ENCODE results near the gene BLACAT1. TPM values are rescaled to one million over a fixed set of nuclear protein-coding genes. Genes with fewer than 3 reads are reported as not detected.
A peak's percentile ranks its signal among the peaks of the same experiment; 100 is the strongest.

The BLACAT1 gene
- total RNA-seq (2022) (0.72 and 1.1 TPM in 2 replicates), Bru-seq, nascent RNA (percentile 60 among the genes with signal in this experiment), BruChase-seq, experiment 1, labeled RNA remaining after a 6-hour chase (percentile 34 among the genes with signal in this experiment), BruChase-seq, experiment 2, labeled RNA remaining after a 2-hour chase (percentile 57 among the genes with signal in this experiment)
- long read RNA-seq, partial matches to known transcripts, result 0 of 2 reads
- long read RNA-seq, other reads (novel, unspliced or antisense), result 0 of 2 reads

- Mint-ChIP-seq H3K4me3 (ENCODE audit: unreplicated experiment) (peak within 1 kb of the TSS; percentile 65), H3K4me1 (ENCODE audit: insufficient read depth, unreplicated experiment) (peaks cover 9% of the 10 kb centered on the region), H3K36me3 (ENCODE audit: insufficient read depth, unreplicated experiment) (no peaks in the 10 kb centered on the region), H3K9me3 (ENCODE audit: unreplicated experiment) (no peaks in the 10 kb centered on the region), H3K27ac (ENCODE audit: low read depth, unreplicated experiment) (peak within 1 kb of the TSS; percentile 28), H3K27me3 (ENCODE audit: insufficient read depth, unreplicated experiment) (peaks cover 98% of the 10 kb centered on the region)
- no peak for DNase-seq (ENCODE audit: unreplicated experiment)
- ChIA-PET POLR2A (interaction anchor here (1.2 to 1.4 kb wide), 4 partner anchors 11 to 196 kb away, joined by 3 read pairs; no protein-coding TSS in a partner anchor), CTCF (interaction anchor here (0.6 to 2.7 kb wide), 10 partner anchors 14 to 399 kb away, joined by 3 to 16 read pairs (median 3); no protein-coding TSS in a partner anchor)
- intact Hi-C loops (cut with micrococcal nuclease), result no loop called here
- no peak for TF ChIP-seq CTCF (IDR thresholded peaks at IDR 0.05; ENCODE audit: unreplicated experiment)
- BruUV-seq (replicated peaks), result no TSS peak
Observed at GRCh38 chr1:205455581-205456382, at the start of gene BLACAT1. TSS of gene BLACAT1 (minus strand) at chr1:205456045.

DNA sequence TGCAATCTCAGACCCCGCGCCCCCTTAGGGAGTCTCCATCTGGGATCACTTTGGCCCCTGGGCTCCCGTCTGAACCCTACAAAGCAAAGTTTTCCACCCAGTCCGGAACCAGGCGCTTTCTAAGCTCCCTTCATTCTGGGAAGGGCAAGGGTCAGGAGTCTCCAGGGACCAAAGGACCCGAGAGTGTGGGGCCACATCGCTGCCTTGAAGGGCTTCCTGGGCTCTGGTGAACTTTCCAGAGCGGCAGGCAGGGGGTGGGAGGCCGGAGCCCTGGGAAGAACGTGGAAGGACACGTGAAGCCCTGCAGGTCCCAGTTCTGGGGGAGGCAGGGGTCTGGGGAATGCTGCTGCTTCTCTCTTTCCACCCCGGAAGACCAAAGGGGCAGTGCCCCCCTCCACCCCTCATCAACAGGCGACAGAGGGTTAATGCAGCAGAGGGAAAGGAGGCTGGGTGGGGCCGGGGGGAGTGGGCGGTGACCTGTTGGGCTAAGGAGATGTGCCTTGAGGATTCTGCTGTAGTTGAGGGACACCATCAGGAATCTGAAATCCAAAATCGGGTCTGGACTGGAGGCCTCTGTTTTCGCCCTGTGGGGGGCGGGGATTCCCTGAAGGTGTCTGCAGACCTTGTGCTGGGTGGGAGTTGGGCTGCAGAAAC, 49.4 kb upstream of the BLACAT1 start:
- TF ChIP-seq CTCF (IDR thresholded peaks at IDR 0.05; ENCODE audit: unreplicated experiment), result peak; percentile 20
- intact Hi-C loops (cut with micrococcal nuclease), result no loop called here
- Mint-ChIP-seq H3K27me3 (ENCODE audit: insufficient read depth, unreplicated experiment) (no peaks in the 10 kb centered on the region), H3K9me3 (ENCODE audit: unreplicated experiment) (no peaks in the 10 kb centered on the region), H3K4me3 (ENCODE audit: unreplicated experiment) (peak overlapping the region; percentile 89), H3K36me3 (ENCODE audit: insufficient read depth, unreplicated experiment) (no peaks in the 10 kb centered on the region), H3K27ac (ENCODE audit: low read depth, unreplicated experiment) (peak overlapping the region; percentile 87), H3K4me1 (ENCODE audit: insufficient read depth, unreplicated experiment) (peaks cover 27% of the 10 kb centered on the region)
- ChIA-PET POLR2A (interaction anchor here (0.6 to 6.1 kb wide), 7 partner anchors 12 to 202 kb away, joined by 3 to 73 read pairs (median 6); no protein-coding TSS in a partner anchor), CTCF (interaction anchor here (0.6 to 37.5 kb wide), 12 partner anchors 13 to 452 kb away, joined by 3 to 1608 read pairs (median 3); partner anchors contain the start of gene ELK4)
- no TSS peak for BruUV-seq (replicated peaks)
- peak; percentile 45 for DNase-seq (ENCODE audit: unreplicated experiment)

GRCh38 chr1:205504311-205505075, 48.6 kb upstream of the BLACAT1 start, which contains the start of gene CDK18:
TSS of gene CDK18 (plus strand) at chr1:205504669. CDS start at chr1:205523168, 18,499 bp downstream.
- peaks cover 32% of the 10 kb centered on the region for H3K4me1 Mint-ChIP-seq (ENCODE audit: insufficient read depth, unreplicated experiment)
- ChIA-PET POLR2A (interaction anchor here (0.6 to 6.1 kb wide), 7 partner anchors 12 to 203 kb away, joined by 3 to 73 read pairs (median 6); no protein-coding TSS in a partner anchor), CTCF (interaction anchor here (0.6 to 37.5 kb wide), 10 partner anchors 12 to 451 kb away, joined by 3 to 1608 read pairs (median 3); no protein-coding TSS in a partner anchor)
- peak within 1 kb of the TSS; percentile 89 for H3K4me3 Mint-ChIP-seq (ENCODE audit: unreplicated experiment)
- H3K36me3 Mint-ChIP-seq (ENCODE audit: insufficient read depth, unreplicated experiment), result no peaks in the 10 kb centered on the region
- intact Hi-C loops (cut with micrococcal nuclease), result no loop called here
- H3K27me3 Mint-ChIP-seq (ENCODE audit: insufficient read depth, unreplicated experiment), result no peaks in the 10 kb centered on the region
- TF ChIP-seq CTCF (IDR thresholded peaks at IDR 0.05; ENCODE audit: unreplicated experiment), result no peak
- no TSS peak for BruUV-seq (replicated peaks)
- no peaks in the 10 kb centered on the region for H3K9me3 Mint-ChIP-seq (ENCODE audit: unreplicated experiment)
- peak; percentile 95 for DNase-seq (ENCODE audit: unreplicated experiment)
- H3K27ac Mint-ChIP-seq (ENCODE audit: low read depth, unreplicated experiment), result peak within 1 kb of the TSS; percentile 87
